CD14-positive monocyte (primary cell): ENCODE results near the gene NPFFR1. TPM values are rescaled to one million over a fixed set of nuclear protein-coding genes. Genes with fewer than 3 reads are reported as not detected.

Source experiments
- DNase-seq, 3 donors: peaks; one replicate each; pipeline ENCODE4 v3.0.0-alpha.2; 2011 to 2022
- H2AFZ ChIP-seq: 2 replicates; pipeline ENCODE4 v1.6.0; 2012; ENCODE audit warnings: mild to moderate bottlenecking, low read depth, low read length, inconsistent platforms; ENCODE audit not compliant: insufficient read depth, poor library complexity, severe bottlenecking
- H3K27ac ChIP-seq, 2 donors: 1 replicate in 1 of 2; 2 replicates in 1 of 2; pipeline ENCODE4 v1.5.1; 2012 to 2013; ENCODE audit warnings: low read length in 2 of 2, control low read depth in 1 of 2, inconsistent platforms in 1 of 2, low read depth in 1 of 2, mild to moderate bottlenecking in 1 of 2
- H3K27me3 ChIP-seq, 2 donors: one replicate each; pipeline versions ENCODE4 v1.6.0 to v1.6.1; 2011 to 2013; ENCODE audit warnings: low read length in 2 of 2; ENCODE audit not compliant: control insufficient read depth in 2 of 2, insufficient read depth in 2 of 2
- H3K36me3 ChIP-seq, 2 donors: replicated peaks in 1 of 2; 1 replicate in 1 of 2; 2 replicates in 1 of 2; pipeline versions ENCODE4 v1.5.1 to v1.6.1; 2012 to 2013; ENCODE audit warnings: low read length in 2 of 2, control low read depth in 1 of 2, inconsistent platforms in 1 of 2, mild to moderate bottlenecking in 1 of 2; ENCODE audit not compliant: insufficient read depth in 2 of 2, control insufficient read depth in 1 of 2
- H3K4me1 ChIP-seq, 2 donors: 1 replicate in 1 of 2; 2 replicates in 1 of 2; pipeline versions ENCODE4 v1.5.1 to v1.6.1; 2012 to 2013; ENCODE audit warnings: low read length in 2 of 2, control low read depth in 1 of 2, inconsistent platforms in 1 of 2, mild to moderate bottlenecking in 1 of 2, moderate library complexity in 1 of 2; ENCODE audit not compliant: insufficient read depth in 2 of 2, control insufficient read depth in 1 of 2
- H3K4me2 ChIP-seq: replicated peaks from 2 replicates; pipeline ENCODE3; 2012; ENCODE audit warnings: low read length, moderate library complexity, mild to moderate bottlenecking; ENCODE audit not compliant: poor library complexity, severe bottlenecking; ENCODE audit errors: extremely low read depth
- H3K4me3 ChIP-seq, 3 experiments: fragments of 200-600 bp in 1 of 3; sonication (generic) in 1 of 3; replicated peaks in 1 of 3; 1 replicate in 2 of 3; 2 replicates in 1 of 3; pipeline ENCODE4 v1.5.1; 2011 to 2013; ENCODE audit warnings: low read length in 3 of 3, mild to moderate bottlenecking in 3 of 3, control low read depth in 2 of 3, low read depth in 2 of 3, inconsistent platforms in 1 of 3, moderate library complexity in 1 of 3
- H3K79me2 ChIP-seq: 2 replicates; pipeline ENCODE4 v1.6.0; 2012; ENCODE audit warnings: mild to moderate bottlenecking, control low read depth, inconsistent platforms, low read length, moderate library complexity; ENCODE audit not compliant: insufficient read depth
- H3K9ac ChIP-seq: 2 replicates; pipeline ENCODE4 v1.6.0; 2017; ENCODE audit warnings: low read length, mild to moderate bottlenecking; ENCODE audit not compliant: insufficient read depth, poor library complexity, severe bottlenecking
- H3K9me3 ChIP-seq, 2 donors: replicated peaks in 1 of 2; 1 replicate in 1 of 2; 2 replicates in 1 of 2; pipeline versions ENCODE4 v1.5.1 to v1.6.1; 2012 to 2013; ENCODE audit warnings: low read length in 2 of 2, control low read depth in 1 of 2; ENCODE audit not compliant: control insufficient read depth in 1 of 2, insufficient read depth in 1 of 2
- H4K20me1 ChIP-seq: 2 replicates; pipeline ENCODE4 v1.6.0; 2012; ENCODE audit warnings: mild to moderate bottlenecking, low read length, control low read depth, moderate library complexity; ENCODE audit not compliant: insufficient read depth
- H3K27ac Mint-ChIP-seq, 7 donors: one replicate each; pipeline ENCODE4 v1.8.0; 2020; ENCODE audit warnings: mild to moderate bottlenecking in 7 of 7, mixed read lengths in 7 of 7, moderate library complexity in 6 of 7, inconsistent platforms in 2 of 7
- H3K27me3 Mint-ChIP-seq, 3 donors: one replicate each; pipeline ENCODE4 v1.8.0; 2021 to 2022; ENCODE audit warnings: low read depth in 3 of 3, mild to moderate bottlenecking in 3 of 3, mixed read lengths in 3 of 3, moderate library complexity in 3 of 3, inconsistent platforms in 1 of 3
- H3K36me3 Mint-ChIP-seq, 2 donors: one replicate each; pipeline ENCODE4 v1.8.0; 2020; ENCODE audit warnings: mixed read lengths in 2 of 2, inconsistent platforms in 1 of 2, mild to moderate bottlenecking in 1 of 2
- H3K4me1 Mint-ChIP-seq: one replicate; pipeline ENCODE4 v1.8.0; 2020; ENCODE audit warnings: mild to moderate bottlenecking, mixed read lengths
- H3K4me3 Mint-ChIP-seq, 2 donors: one replicate each; pipeline ENCODE4 v1.8.0; 2020; ENCODE audit warnings: mild to moderate bottlenecking in 2 of 2, mixed read lengths in 2 of 2, moderate library complexity in 1 of 2
- H3K9me3 Mint-ChIP-seq, 7 donors: one replicate each; pipeline ENCODE4 v1.8.0; 2020 to 2022; ENCODE audit warnings: mixed read lengths in 7 of 7, mild to moderate bottlenecking in 6 of 7, moderate library complexity in 6 of 7, inconsistent platforms in 2 of 7
- WGBS: methylation state at CpG from one replicate; pipeline ENCODE4 v1.1.5; 2013; ENCODE audit warnings: missing lambda C conversion rate; ENCODE audit not compliant: insufficient coverage; 5-methylcytosine and 5-hydroxymethylcytosine counted together
- intact Hi-C, 2 donors: fragments of 100-400 bp; cut with micrococcal nuclease; formaldehyde crosslinking; loops; one replicate each; pipeline versions ENCODE4 v1.15.0 to v1.15.1; 2023
- polyA plus RNA-seq, 3 donors: library from polyadenylated mRNA; depleted of rRNA in 1 of 3; unstranded in 2 of 3; stranded (reverse) in 1 of 3; fragments of 300-500 nt in 2 of 3; fragments of >200 nt in 1 of 3; fragmentation: Illumina TruSeq in 2 of 3; gene quantifications; 1 replicate in 2 of 3; 2 replicates in 1 of 3; pipeline ENCODE4 v1.2.3, GENCODE V29; 2012 to 2021
- TF ChIP-seq, protein P1 (sequence below): fragments of 200-600 bp; IDR thresholded peaks from one replicate; pipeline ENCODE4 v1.8.0; 2022; ENCODE audit warnings: antibody characterized with exemption, mild to moderate bottlenecking

NPFFR1 gene
- polyA plus RNA-seq, 3 donors = 0.03 TPM; not detected in 2

DNA sequence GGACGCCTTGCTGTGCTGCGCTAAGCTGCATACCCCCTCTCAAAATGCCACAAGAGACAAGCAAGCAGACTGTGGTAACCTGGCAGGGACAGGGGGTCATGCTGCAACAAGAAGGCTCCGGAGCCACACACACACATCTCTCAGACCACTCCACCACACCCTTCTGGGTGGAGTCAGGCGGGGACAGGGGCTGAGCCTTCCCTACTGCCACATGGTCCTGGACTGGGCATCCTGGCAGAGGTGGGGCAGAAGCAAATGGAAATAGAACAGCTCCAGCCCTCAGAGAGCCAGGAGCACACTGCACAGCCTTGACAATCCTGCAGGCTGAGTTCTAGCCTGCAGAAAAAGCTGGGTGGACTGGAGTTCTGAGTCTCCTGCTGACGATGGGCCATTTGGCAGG, 28.4 kb upstream of the NPFFR1 start:
- peaks cover 0 to 7% (median 0%) of the 10 kb centered on the region in 7 donors for H3K9me3 Mint-ChIP-seq
- TF ChIP-seq, protein P1, sequence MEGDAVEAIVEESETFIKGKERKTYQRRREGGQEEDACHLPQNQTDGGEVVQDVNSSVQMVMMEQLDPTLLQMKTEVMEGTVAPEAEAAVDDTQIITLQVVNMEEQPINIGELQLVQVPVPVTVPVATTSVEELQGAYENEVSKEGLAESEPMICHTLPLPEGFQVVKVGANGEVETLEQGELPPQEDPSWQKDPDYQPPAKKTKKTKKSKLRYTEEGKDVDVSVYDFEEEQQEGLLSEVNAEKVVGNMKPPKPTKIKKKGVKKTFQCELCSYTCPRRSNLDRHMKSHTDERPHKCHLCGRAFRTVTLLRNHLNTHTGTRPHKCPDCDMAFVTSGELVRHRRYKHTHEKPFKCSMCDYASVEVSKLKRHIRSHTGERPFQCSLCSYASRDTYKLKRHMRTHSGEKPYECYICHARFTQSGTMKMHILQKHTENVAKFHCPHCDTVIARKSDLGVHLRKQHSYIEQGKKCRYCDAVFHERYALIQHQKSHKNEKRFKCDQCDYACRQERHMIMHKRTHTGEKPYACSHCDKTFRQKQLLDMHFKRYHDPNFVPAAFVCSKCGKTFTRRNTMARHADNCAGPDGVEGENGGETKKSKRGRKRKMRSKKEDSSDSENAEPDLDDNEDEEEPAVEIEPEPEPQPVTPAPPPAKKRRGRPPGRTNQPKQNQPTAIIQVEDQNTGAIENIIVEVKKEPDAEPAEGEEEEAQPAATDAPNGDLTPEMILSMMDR = no peak
- no peak overlapping the region for H3K9ac ChIP-seq

DNA sequence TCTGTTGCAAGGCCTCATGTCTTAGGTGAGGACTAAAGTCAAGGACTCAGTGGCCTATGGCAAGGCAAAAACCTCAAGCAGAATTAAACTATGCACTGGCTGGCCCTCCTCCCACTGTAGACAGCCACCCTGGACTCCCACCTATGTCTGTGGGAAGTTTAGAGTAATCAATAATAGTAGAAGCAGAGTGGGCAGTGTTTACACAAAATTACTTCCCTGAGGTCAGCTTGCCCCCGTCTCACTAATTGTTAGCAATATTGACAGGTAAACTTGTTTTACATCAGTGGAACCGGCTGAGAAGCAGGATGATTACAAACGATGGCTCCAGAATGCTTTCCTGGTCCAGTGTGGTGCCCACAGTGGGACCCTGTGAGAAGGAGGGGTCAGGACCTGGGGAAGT, 27.9 kb upstream of the NPFFR1 start:
- no peak overlapping the region for H3K27ac Mint-ChIP-seq
- no peaks in the 10 kb centered on the region for H3K36me3 ChIP-seq
- H3K9me3 ChIP-seq = no peaks in the 10 kb centered on the region
- H3K27ac ChIP-seq = no peak overlapping the region
- no peaks in the 10 kb centered on the region for H4K20me1 ChIP-seq
- no peaks in the 10 kb centered on the region for H3K27me3 ChIP-seq
- no peak for DNase-seq
- no peaks in the 10 kb centered on the region for H3K79me2 ChIP-seq
- H3K9me3 Mint-ChIP-seq = peaks cover 0 to 7% (median 0%) of the 10 kb centered on the region in 7 donors
- no peak overlapping the region for H3K4me3 ChIP-seq
- peaks cover 15 to 17% of the 10 kb centered on the region in 2 donors for H3K4me1 ChIP-seq
- H3K4me2 ChIP-seq = no peak overlapping the region
- no peak overlapping the region for H2AFZ ChIP-seq
- 100% methylated on average over 2 of the region's 3 CpGs for WGBS
- no peak overlapping the region for H3K9ac ChIP-seq
- peaks cover 9 to 21% (median 10%) of the 10 kb centered on the region in 3 donors for H3K27me3 Mint-ChIP-seq
- intact Hi-C loops = no loop called here
- H3K4me1 Mint-ChIP-seq = peaks cover 28% of the 10 kb centered on the region
- H3K4me3 Mint-ChIP-seq = no peak overlapping the region
- TF ChIP-seq, protein P1 = no peak
- peaks cover 5 to 17% of the 10 kb centered on the region in 2 donors for H3K36me3 Mint-ChIP-seq

More for the DNA sequence above, 28.4 kb upstream of the NPFFR1 start:
- peaks cover 5 to 17% of the 10 kb centered on the region in 2 donors for H3K36me3 Mint-ChIP-seq
- no peaks in the 10 kb centered on the region for H3K9me3 ChIP-seq
- WGBS = 100% methylated on average over 1 of the region's 5 CpGs
- no peaks in the 10 kb centered on the region for H3K27me3 ChIP-seq
- intact Hi-C loops = no loop called here
- no peak overlapping the region for H3K4me3 Mint-ChIP-seq
- no peaks in the 10 kb centered on the region for H3K79me2 ChIP-seq
- no peaks in the 10 kb centered on the region for H3K36me3 ChIP-seq
- H3K27ac Mint-ChIP-seq = no peak overlapping the region
- no peak overlapping the region for H3K4me3 ChIP-seq
- DNase-seq = no peak
- H3K4me1 Mint-ChIP-seq = peaks cover 28% of the 10 kb centered on the region
- no peak overlapping the region for H2AFZ ChIP-seq
- no peak overlapping the region for H3K27ac ChIP-seq
- H3K27me3 Mint-ChIP-seq = peaks cover 9 to 23% (median 11%) of the 10 kb centered on the region in 3 donors
- H4K20me1 ChIP-seq = no peaks in the 10 kb centered on the region
- no peak overlapping the region for H3K4me2 ChIP-seq
- peaks cover 18 to 19% of the 10 kb centered on the region in 2 donors for H3K4me1 ChIP-seq
